Measurements from ENCODE around the gene NLK. TPM values are rescaled to one million over a fixed set of nuclear protein-coding genes. Genes with fewer than 3 reads are reported as not detected.
"Not testable (repeated sequence)": the region's sequence is repeated elsewhere in the genome, so short reads cannot be mapped to it uniquely, and the experiment has no call there.

NLK gene
- total RNA-seq, 1 experiment from 2014 or later: 12.8 TPM

DNA sequence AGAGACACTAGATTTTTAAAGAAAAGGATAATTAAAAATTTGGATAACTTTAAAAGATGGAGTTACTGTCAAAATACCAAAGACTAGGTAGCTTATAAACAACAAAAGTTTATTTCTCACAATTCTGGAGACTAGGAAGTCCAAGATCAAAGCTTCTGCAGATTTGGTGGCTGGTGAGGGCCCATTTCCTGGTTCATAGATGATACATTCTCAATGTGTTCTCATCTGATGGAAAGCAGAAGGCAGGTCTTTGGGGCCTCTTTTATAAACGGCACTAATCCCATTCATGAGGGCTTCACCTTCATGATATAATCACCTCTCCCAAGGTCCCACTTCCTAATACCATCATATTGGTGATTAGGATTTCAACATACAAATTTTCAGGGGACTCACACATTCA, 33.7 kb downstream of the NLK start:
- Histone ChIP-seq H3K27ac (ENCODE audit: low read depth, low read length) (no peak overlapping the region), H3K4me3 (replicated peaks in 1 of 2; ENCODE audit: low read depth in 1 of 2, low read length in 2 of 2) (no peak overlapping the region), H3K9me2 (ENCODE audit: insufficient read depth) (no peaks in the 10 kb centered on the region), H3K9me3 (ENCODE audit: control insufficient read depth in 1 of 2, insufficient read depth in 1 of 2, low read depth in 1 of 2, low read length in 2 of 2) (no peaks in the 10 kb centered on the region), H3K4me1 (ENCODE audit: control insufficient read depth in 1 of 2, insufficient read depth in 2 of 2, low read length in 2 of 2) (no peaks in the 10 kb centered on the region), H3K9ac (ENCODE audit: low read length) (no peak overlapping the region), H4K20me1 (ENCODE audit: insufficient read depth) (no peaks in the 10 kb centered on the region), H3K27me3 (ENCODE audit: insufficient read depth, low read length) (no peaks in the 10 kb centered on the region), H3K4me2 (ENCODE audit: low read length) (no peak overlapping the region), H2AFZ (ENCODE audit: low read depth, low read length, poor library complexity, severe bottlenecking) (no peak overlapping the region), H3K79me2 (ENCODE audit: insufficient read depth, low read length) (peaks cover 53% of the 10 kb centered on the region), H3K36me3 (ENCODE audit: control insufficient read depth in 1 of 2, insufficient read depth in 2 of 2, low read length in 2 of 2) (no peaks in the 10 kb centered on the region)
- intact Hi-C loops (cut with micrococcal nuclease): no loop called here
- ChIA-PET POLR2A (no interaction called here), CTCF (no interaction called here), RAD21 (ENCODE audit: low non-redundant PET in 1 of 2, low total read pairs in 2 of 2, uncharacterized antibody in 2 of 2, unreplicated experiment in 2 of 2) (no interaction called here)
- TF ChIP-seq EGR1 (IDR thresholded peaks at IDR 0.05; ENCODE audit: low read depth) (no peak), FOSL1 (IDR thresholded peaks at IDR 0.05; ENCODE audit: low read depth) (no peak), ELF1 (IDR thresholded peaks at IDR 0.05; ENCODE audit: borderline replicate concordance, low read depth) (no peak), SIN3A (IDR thresholded peaks at IDR 0.05; ENCODE audit: low read depth) (no peak), RAD21 (IDR thresholded peaks at IDR 0.05; ENCODE audit: low read depth) (no peak), POLR2A (IDR thresholded peaks at IDR 0.05; ENCODE audit: borderline replicate concordance, extremely low read depth, insufficient read depth, insufficient read length) (no peak), TCF7L2 (IDR thresholded peaks at IDR 0.05; ENCODE audit: borderline replicate concordance, extremely low read depth, insufficient read depth, insufficient read length) (no peak), JUND (IDR thresholded peaks at IDR 0.05) (no peak), EZH2phosphoT487 (IDR thresholded peaks at IDR 0.05; ENCODE audit: borderline replicate concordance) (no peak), SRF (IDR thresholded peaks at IDR 0.05; ENCODE audit: low read depth) (no peak), ZFX (IDR thresholded peaks at IDR 0.05) (no peak)
- TF ChIP-seq, protein P1, sequence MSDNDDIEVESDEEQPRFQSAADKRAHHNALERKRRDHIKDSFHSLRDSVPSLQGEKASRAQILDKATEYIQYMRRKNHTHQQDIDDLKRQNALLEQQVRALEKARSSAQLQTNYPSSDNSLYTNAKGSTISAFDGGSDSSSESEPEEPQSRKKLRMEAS (IDR thresholded peaks at IDR 0.05): no peak
- TF ChIP-seq, protein P2, sequence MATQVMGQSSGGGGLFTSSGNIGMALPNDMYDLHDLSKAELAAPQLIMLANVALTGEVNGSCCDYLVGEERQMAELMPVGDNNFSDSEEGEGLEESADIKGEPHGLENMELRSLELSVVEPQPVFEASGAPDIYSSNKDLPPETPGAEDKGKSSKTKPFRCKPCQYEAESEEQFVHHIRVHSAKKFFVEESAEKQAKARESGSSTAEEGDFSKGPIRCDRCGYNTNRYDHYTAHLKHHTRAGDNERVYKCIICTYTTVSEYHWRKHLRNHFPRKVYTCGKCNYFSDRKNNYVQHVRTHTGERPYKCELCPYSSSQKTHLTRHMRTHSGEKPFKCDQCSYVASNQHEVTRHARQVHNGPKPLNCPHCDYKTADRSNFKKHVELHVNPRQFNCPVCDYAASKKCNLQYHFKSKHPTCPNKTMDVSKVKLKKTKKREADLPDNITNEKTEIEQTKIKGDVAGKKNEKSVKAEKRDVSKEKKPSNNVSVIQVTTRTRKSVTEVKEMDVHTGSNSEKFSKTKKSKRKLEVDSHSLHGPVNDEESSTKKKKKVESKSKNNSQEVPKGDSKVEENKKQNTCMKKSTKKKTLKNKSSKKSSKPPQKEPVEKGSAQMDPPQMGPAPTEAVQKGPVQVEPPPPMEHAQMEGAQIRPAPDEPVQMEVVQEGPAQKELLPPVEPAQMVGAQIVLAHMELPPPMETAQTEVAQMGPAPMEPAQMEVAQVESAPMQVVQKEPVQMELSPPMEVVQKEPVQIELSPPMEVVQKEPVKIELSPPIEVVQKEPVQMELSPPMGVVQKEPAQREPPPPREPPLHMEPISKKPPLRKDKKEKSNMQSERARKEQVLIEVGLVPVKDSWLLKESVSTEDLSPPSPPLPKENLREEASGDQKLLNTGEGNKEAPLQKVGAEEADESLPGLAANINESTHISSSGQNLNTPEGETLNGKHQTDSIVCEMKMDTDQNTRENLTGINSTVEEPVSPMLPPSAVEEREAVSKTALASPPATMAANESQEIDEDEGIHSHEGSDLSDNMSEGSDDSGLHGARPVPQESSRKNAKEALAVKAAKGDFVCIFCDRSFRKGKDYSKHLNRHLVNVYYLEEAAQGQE (IDR thresholded peaks at IDR 0.05; ENCODE audit: low read depth): no peak
- TF ChIP-seq, protein P3, sequence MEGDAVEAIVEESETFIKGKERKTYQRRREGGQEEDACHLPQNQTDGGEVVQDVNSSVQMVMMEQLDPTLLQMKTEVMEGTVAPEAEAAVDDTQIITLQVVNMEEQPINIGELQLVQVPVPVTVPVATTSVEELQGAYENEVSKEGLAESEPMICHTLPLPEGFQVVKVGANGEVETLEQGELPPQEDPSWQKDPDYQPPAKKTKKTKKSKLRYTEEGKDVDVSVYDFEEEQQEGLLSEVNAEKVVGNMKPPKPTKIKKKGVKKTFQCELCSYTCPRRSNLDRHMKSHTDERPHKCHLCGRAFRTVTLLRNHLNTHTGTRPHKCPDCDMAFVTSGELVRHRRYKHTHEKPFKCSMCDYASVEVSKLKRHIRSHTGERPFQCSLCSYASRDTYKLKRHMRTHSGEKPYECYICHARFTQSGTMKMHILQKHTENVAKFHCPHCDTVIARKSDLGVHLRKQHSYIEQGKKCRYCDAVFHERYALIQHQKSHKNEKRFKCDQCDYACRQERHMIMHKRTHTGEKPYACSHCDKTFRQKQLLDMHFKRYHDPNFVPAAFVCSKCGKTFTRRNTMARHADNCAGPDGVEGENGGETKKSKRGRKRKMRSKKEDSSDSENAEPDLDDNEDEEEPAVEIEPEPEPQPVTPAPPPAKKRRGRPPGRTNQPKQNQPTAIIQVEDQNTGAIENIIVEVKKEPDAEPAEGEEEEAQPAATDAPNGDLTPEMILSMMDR (IDR thresholded peaks at IDR 0.05 in 2 of 3, conservative IDR thresholded peaks at IDR 0.05 in 1 of 3; ENCODE audit: borderline replicate concordance in 1 of 3, insufficient read depth in 1 of 3, low read depth in 2 of 3, low read length in 2 of 3): no peak
- TF ChIP-seq, protein P4, sequence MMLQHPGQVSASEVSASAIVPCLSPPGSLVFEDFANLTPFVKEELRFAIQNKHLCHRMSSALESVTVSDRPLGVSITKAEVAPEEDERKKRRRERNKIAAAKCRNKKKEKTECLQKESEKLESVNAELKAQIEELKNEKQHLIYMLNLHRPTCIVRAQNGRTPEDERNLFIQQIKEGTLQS (IDR thresholded peaks at IDR 0.05): no peak
- no TSS peak for BruUV-seq (replicated peaks)
- no peak for DNase-seq (ENCODE audit: low read depth, low spot score)
- no peak for ATAC-seq

DNA sequence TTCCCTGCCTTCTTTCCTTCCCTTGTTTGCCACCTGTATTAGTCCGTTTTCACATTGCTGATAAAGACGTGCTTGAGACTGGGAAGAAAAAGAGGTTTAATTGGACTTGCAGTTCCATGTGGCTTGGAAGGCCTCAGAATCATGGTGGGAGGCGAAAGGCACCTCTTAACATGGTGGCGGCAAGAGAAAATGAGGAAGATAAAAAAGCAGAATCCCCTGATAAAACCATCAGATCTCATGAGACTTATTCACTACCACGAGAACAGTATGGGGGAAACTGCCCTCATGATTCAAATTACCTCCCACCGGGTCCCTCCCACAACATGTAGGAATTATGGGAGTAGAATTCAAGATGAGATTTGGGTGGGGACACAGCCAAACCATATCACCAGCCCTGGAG, 34.7 kb downstream of the NLK start:
- H4K20me1 ChIP-seq (ENCODE audit: insufficient read depth); ATAC-seq; H3K27ac ChIP-seq (ENCODE audit: low read depth, low read length); BruUV-seq (replicated peaks); CTCF ChIA-PET; H2AFZ ChIP-seq (ENCODE audit: low read depth, low read length, poor library complexity, severe bottlenecking); H3K4me2 ChIP-seq (ENCODE audit: low read length); H3K36me3 ChIP-seq (ENCODE audit: control insufficient read depth in 1 of 2, insufficient read depth in 2 of 2, low read length in 2 of 2); RAD21 ChIA-PET (ENCODE audit: low non-redundant PET in 1 of 2, low total read pairs in 2 of 2, uncharacterized antibody in 2 of 2, unreplicated experiment in 2 of 2); H3K4me3 ChIP-seq (replicated peaks in 1 of 2; ENCODE audit: low read depth in 1 of 2, low read length in 2 of 2); DNase-seq (ENCODE audit: low read depth, low spot score); H3K9me2 ChIP-seq (ENCODE audit: insufficient read depth); H3K9me3 ChIP-seq (ENCODE audit: control insufficient read depth in 1 of 2, insufficient read depth in 1 of 2, low read depth in 1 of 2, low read length in 2 of 2); H3K9ac ChIP-seq (ENCODE audit: low read length); POLR2A ChIA-PET; intact Hi-C loops (cut with micrococcal nuclease); H3K4me1 ChIP-seq (ENCODE audit: control insufficient read depth in 1 of 2, insufficient read depth in 2 of 2, low read length in 2 of 2); H3K27me3 ChIP-seq (ENCODE audit: insufficient read depth, low read length): not testable (repeated sequence)
- peaks cover 56% of the 10 kb centered on the region for H3K79me2 ChIP-seq (ENCODE audit: insufficient read depth, low read length)

Measured in HCT116 (cell line).